NK-92 treated with Interleukin-12 subunit alpha and Interleukin-12 subunit beta, amount 100 ng/mL, for 24 hours (cell line): ENCODE data around the gene HHATL.
A peak's percentile ranks its signal among the peaks of the same experiment; 100 is the strongest.

Experiments used
- DNase-seq: peaks from one replicate; lab custom pipeline; 2025; lab: John Stamatoyannopoulos, UW

HHATL gene

GRCh38 chr3:42652611-42653302 lies 49.8 kb downstream of the HHATL start:
- peak; percentile 11 for DNase-seq

- no peak for DNase-seq
These were observed 50.4 kb downstream of the HHATL start for GRCh38 chr3:42652251-42652610.

- DNase-seq: no peak
These were observed 51.1 kb downstream of the HHATL start for GRCh38 chr3:42651248-42652091.

- no peak for DNase-seq
These were observed 52.8 kb downstream of the HHATL start for GRCh38 chr3:42649783-42650182.

- no peak for DNase-seq
These were observed 53.6 kb downstream of the HHATL start for GRCh38 chr3:42649006-42649405.

GRCh38 chr3:42647821-42648459 lies 54.7 kb downstream of the HHATL start:
- no peak for DNase-seq
